RCC 7860 (cell line): Measurements from ENCODE around the gene USP17L19.
"Not testable (repeated sequence)": the region's sequence is repeated elsewhere in the genome, so short reads cannot be mapped to it uniquely, and the experiment has no call there.

Experiments
- DNase-seq: peaks from one replicate; pipeline ENCODE4 v3.0.0-alpha.2; 2015; ENCODE audit warnings: low spot score
- FAIRE-seq: peaks from 2 replicates; lab custom pipeline; 2012; peaks lifted over from hg19 to GRCh38; lab: Jason Lieb, UNC

The USP17L19 gene, protein sequence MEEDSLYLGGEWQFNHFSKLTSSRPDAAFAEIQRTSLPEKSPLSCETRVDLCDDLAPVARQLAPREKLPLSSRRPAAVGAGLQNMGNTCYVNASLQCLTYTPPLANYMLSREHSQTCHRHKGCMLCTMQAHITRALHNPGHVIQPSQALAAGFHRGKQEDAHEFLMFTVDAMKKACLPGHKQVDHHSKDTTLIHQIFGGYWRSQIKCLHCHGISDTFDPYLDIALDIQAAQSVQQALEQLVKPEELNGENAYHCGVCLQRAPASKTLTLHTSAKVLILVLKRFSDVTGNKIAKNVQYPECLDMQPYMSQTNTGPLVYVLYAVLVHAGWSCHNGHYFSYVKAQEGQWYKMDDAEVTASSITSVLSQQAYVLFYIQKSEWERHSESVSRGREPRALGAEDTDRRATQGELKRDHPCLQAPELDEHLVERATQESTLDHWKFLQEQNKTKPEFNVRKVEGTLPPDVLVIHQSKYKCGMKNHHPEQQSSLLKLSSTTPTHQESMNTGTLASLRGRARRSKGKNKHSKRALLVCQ

GRCh38 chr4:9253078-9253477 is at the start of gene USP17L19:
TSS of gene USP17L19 (plus strand) at chr4:9253378. CDS start at chr4:9253378, 0 bp downstream.
- not testable (repeated sequence) for DNase-seq, FAIRE-seq

GRCh38 chr4:9210357-9210756 is 42.8 kb upstream of the USP17L19 start, which contains the start of gene USP17L10:
TSS of gene USP17L10 (plus strand) at chr4:9210657. CDS start at chr4:9210657, 0 bp downstream.
- FAIRE-seq, DNase-seq: not testable (repeated sequence)

GRCh38 chr4:9214701-9215100 is 38.5 kb upstream of the USP17L19 start:
- FAIRE-seq, DNase-seq: not testable (repeated sequence)

- not testable (repeated sequence) for DNase-seq, FAIRE-seq
Observed at GRCh38 chr4:9215105-9215504, 38.1 kb upstream of the USP17L19 start, which contains the start of gene USP17L11. TSS of gene USP17L11 (plus strand) at chr4:9215405. CDS start at chr4:9215405, 0 bp downstream.

DNA sequence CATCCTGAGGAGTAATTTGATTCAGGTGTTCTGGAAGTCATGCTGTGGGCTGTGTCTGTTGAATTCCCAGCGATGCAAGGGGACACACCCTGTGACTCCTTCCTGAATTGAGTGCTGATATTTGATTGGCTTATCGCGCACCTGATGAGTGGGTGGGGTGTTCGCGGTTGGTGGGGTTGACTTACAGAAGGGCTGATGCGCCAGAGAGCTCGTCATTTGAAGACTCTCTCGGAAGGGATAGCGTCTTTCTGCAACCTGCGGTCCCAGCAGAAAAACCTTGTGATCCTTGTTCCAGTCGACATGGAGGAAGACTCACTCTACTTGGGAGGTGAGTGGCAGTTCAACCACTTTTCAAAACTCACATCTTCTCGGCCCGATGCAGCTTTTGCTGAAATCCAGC is 33.3 kb upstream of the USP17L19 start, which contains the start of gene USP17L12:
TSS of gene USP17L12 (plus strand) at position 301 of the 400 bp plus-strand sequence. CDS start at position 301, 0 bp downstream.
- not testable (repeated sequence) for DNase-seq, FAIRE-seq

- not testable (repeated sequence) for DNase-seq, FAIRE-seq
Observed at GRCh38 chr4:9224596-9224995, 28.6 kb upstream of the USP17L19 start, which contains the start of gene USP17L13. TSS of gene USP17L13 (plus strand) at chr4:9224896. CDS start at chr4:9224896, 0 bp downstream.

DNA sequence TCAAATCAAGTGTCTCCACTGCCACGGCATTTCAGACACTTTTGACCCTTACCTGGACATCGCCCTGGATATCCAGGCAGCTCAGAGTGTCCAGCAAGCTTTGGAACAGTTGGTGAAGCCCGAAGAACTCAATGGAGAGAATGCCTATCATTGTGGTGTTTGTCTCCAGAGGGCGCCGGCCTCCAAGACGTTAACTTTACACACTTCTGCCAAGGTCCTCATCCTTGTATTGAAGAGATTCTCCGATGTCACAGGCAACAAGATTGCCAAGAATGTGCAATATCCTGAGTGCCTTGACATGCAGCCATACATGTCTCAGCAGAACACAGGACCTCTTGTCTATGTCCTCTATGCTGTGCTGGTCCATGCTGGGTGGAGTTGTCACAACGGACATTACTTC is 22.9 kb upstream of the USP17L19 start:
- FAIRE-seq, DNase-seq: not testable (repeated sequence)

- FAIRE-seq, DNase-seq: not testable (repeated sequence)
Observed at GRCh38 chr4:9234085-9234484, 19.1 kb upstream of the USP17L19 start, which contains the start of gene USP17L15. TSS of gene USP17L15 (plus strand) at chr4:9234385. CDS start at chr4:9234385, 0 bp downstream.

GRCh38 chr4:9238461-9238860 is 14.7 kb upstream of the USP17L19 start:
- not testable (repeated sequence) for DNase-seq

GRCh38 chr4:9243579-9243978 is 9.6 kb upstream of the USP17L19 start, which contains the start of gene USP17L17:
TSS of gene USP17L17 (plus strand) at chr4:9243879. CDS start at chr4:9243879, 0 bp downstream.
- not testable (repeated sequence) for DNase-seq, FAIRE-seq

More at GRCh38 chr4:9238461-9238860, 14.7 kb upstream of the USP17L19 start:
- not testable (repeated sequence) for FAIRE-seq

GRCh38 chr4:9247953-9248680 is 5.1 kb upstream of the USP17L19 start, which contains the start of gene USP17L18:
TSS of gene USP17L18 (plus strand) at chr4:9248630. CDS start at chr4:9248630, 0 bp downstream.
- DNase-seq, FAIRE-seq: not testable (repeated sequence)

DNA sequence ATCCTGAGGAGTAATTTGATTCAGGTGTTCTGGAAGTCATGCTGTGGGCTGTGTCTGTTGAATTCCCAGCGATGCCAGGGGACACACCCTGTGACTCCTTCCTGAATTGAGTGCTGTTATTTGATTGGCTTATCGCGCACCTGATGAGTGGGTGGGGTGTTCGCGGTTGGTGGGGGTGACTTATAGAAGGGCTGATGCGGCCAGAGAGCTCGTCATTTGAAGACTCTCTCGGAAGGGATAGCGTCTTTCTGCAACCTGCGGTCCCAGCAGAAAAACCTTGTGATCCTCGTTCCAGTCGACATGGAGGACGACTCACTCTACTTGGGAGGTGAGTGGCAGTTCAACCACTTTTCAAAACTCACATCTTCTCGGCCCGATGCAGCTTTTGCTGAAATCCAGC is 4.6 kb downstream of the USP17L19 start, which contains the start of gene USP17L20:
TSS of gene USP17L20 (plus strand) at position 301 of the 400 bp plus-strand sequence. CDS start at position 301, 0 bp downstream.
- FAIRE-seq, DNase-seq: not testable (repeated sequence)

DNA sequence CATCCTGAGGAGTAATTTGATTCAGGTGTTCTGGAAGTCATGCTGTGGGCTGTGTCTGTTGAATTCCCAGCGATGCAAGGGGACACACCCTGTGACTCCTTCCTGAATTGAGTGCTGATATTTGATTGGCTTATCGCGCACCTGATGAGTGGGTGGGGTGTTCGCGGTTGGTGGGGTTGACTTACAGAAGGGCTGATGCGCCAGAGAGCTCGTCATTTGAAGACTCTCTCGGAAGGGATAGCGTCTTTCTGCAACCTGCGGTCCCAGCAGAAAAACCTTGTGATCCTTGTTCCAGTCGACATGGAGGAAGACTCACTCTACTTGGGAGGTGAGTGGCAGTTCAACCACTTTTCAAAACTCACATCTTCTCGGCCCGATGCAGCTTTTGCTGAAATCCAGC is 9.4 kb downstream of the USP17L19 start, which contains the start of gene USP17L21:
TSS of gene USP17L21 (plus strand) at position 301 of the 400 bp plus-strand sequence. CDS start at position 301, 0 bp downstream.
- not testable (repeated sequence) for DNase-seq, FAIRE-seq

DNA sequence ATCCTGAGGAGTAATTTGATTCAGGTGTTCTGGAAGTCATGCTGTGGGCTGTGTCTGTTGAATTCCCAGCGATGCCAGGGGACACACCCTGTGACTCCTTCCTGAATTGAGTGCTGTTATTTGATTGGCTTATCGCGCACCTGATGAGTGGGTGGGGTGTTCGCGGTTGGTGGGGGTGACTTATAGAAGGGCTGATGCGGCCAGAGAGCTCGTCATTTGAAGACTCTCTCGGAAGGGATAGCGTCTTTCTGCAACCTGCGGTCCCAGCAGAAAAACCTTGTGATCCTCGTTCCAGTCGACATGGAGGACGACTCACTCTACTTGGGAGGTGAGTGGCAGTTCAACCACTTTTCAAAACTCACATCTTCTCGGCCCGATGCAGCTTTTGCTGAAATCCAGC is 14.1 kb downstream of the USP17L19 start, which contains the start of gene USP17L22:
TSS of gene USP17L22 (plus strand) at position 301 of the 400 bp plus-strand sequence. CDS start at position 301, 0 bp downstream.
- FAIRE-seq, DNase-seq: not testable (repeated sequence)

DNA sequence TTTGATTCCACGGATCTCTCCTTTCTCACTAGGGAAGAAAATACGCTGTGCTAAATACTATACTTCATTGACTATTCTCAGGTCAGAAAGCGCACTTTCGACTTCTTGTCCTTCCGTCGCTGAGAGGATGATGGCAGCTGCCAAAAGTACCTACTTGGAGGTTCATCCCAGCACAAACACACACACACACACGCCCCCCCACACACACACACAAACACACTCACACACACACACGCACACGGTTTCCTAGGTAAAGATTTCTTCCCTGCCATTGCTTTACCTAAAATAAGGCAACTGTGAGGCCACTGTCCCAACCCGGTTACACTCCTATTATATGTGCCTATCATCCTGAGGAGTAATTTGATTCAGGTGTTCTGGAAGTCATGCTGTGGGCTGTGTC is 18.5 kb downstream of the USP17L19 start:
- not testable (repeated sequence) for FAIRE-seq, DNase-seq
